ENCODE data around the gene SETD1B. TPM values are rescaled to one million over a fixed set of nuclear protein-coding genes. Genes with fewer than 3 reads are reported as not detected.

Gene SETD1B
- total and polyA plus RNA-seq, 2 donors (not counting 1 experiment from before 2014, with no cell fraction given) = 7.9 to 61.4 TPM

DNA sequence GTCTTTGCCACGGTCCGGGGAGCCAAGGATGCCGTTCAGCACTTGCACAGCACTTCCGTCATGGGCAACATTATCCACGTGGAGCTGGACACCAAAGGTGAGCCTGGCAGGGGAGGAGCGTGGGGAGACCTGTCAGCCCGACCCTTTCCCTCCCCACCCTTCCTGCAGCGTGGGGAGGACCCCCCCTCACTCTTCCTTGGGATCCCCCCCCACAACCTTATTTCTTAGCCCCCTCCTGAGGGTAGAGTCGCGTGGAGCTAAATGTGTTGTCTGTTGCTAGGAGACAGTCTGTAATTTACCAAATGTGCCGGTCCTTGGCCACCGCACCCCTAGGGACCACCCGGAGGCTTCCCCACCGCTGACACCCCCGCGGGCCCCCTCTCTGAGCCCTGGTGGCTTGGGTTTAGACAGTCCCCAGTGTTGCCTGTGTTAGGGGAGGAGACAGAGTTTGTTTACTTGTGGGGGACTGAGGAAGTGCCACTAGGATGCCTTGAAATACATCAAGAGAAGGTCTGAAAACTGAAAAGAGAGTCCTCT, 2.3 kb downstream of the SETD1B start:
- peak overlapping the region; percentile 94 for H3K4me2 ChIP-seq (replicated peaks; ENCODE audit: low read depth, low read length, poor library complexity, severe bottlenecking)
- H3K27me3 ChIP-seq (replicated peaks in 1 of 4; ENCODE audit: control extremely low read depth in 1 of 4, control insufficient read depth in 3 of 4, insufficient read depth in 4 of 4, low read length in 3 of 4) = no peaks in the 10 kb centered on the region
- peaks cover 50% of the 10 kb centered on the region for H3K4me1 Mint-ChIP-seq
- TF ChIP-seq EZH2 (IDR thresholded peaks at IDR 0.05; ENCODE audit: borderline replicate concordance, insufficient read depth, low read depth, low read length, poor library complexity, severe bottlenecking) = no peak
- TF ChIP-seq, protein P1, sequence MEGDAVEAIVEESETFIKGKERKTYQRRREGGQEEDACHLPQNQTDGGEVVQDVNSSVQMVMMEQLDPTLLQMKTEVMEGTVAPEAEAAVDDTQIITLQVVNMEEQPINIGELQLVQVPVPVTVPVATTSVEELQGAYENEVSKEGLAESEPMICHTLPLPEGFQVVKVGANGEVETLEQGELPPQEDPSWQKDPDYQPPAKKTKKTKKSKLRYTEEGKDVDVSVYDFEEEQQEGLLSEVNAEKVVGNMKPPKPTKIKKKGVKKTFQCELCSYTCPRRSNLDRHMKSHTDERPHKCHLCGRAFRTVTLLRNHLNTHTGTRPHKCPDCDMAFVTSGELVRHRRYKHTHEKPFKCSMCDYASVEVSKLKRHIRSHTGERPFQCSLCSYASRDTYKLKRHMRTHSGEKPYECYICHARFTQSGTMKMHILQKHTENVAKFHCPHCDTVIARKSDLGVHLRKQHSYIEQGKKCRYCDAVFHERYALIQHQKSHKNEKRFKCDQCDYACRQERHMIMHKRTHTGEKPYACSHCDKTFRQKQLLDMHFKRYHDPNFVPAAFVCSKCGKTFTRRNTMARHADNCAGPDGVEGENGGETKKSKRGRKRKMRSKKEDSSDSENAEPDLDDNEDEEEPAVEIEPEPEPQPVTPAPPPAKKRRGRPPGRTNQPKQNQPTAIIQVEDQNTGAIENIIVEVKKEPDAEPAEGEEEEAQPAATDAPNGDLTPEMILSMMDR (IDR thresholded peaks at IDR 0.05) = no peak
- H3K36me3 ChIP-seq (replicated peaks in 1 of 2; ENCODE audit: control extremely low read depth in 1 of 2, control insufficient read depth in 1 of 2, extremely low read depth in 1 of 2, insufficient read depth in 2 of 2, low read length in 1 of 2) = peaks cover 0 to 49% of the 10 kb centered on the region in 2 experiments
- peak overlapping the region; percentile 22 to 75 (median 65) for H3K4me3 ChIP-seq (ENCODE audit: control extremely low read depth in 1 of 5, extremely low read depth in 1 of 5, insufficient read depth in 1 of 5, low read depth in 2 of 5, low read length in 4 of 5)
- peaks cover 33 to 45% of the 10 kb centered on the region in 2 donors for H3K4me1 ChIP-seq (ENCODE audit: control insufficient read depth in 2 of 2, insufficient read depth in 2 of 2, low read length in 2 of 2)
- DNase-seq (peak; percentile 81), ATAC-seq (ENCODE audit: low read depth) (peak; percentile 16)
- no peak overlapping the region for H2AFZ ChIP-seq (ENCODE audit: insufficient read depth, low read depth, low read length, poor library complexity, severe bottlenecking)
- no peaks in the 10 kb centered on the region for H3K27me3 Mint-ChIP-seq
- peak overlapping the region; percentile 85 for H3K9ac ChIP-seq (ENCODE audit: low read length)
- CTCF ChIA-PET = interaction anchor here (0.6 to 32.7 kb wide), 6 partner anchors 10 to 269 kb away, joined by 3 to 1947 read pairs (median 3); partner anchors contain the start of genes RHOF and SETD1B
- POLR2A ChIA-PET = interaction anchor here (0.6 to 13.7 kb wide), 8 partner anchors 8 to 340 kb away, joined by 3 to 267 read pairs (median 5); partner anchors contain the start of genes PSMD9, RHOF and TMEM120B
- H3K27ac ChIP-seq (ENCODE audit: low read length in 2 of 2) = peak overlapping the region; percentile 51 to 71
- H3K9me3 Mint-ChIP-seq (ENCODE audit: insufficient read depth) = no peaks in the 10 kb centered on the region
- peaks cover 77% of the 10 kb centered on the region for H3K79me2 ChIP-seq (ENCODE audit: control insufficient read depth, insufficient read depth, low read length)
- no peaks in the 10 kb centered on the region for H3K9me3 ChIP-seq (ENCODE audit: control extremely low read depth in 1 of 3, control insufficient read depth in 2 of 3, insufficient read depth in 1 of 3, low read length in 2 of 3)
- intact Hi-C loops (cut with micrococcal nuclease) = loop anchor here (10.0 kb wide), 1 partner anchor 699 kb away; the partner anchor contains the start of gene ZCCHC8
- H4K20me1 ChIP-seq (ENCODE audit: control insufficient read depth, insufficient read depth, low read length, poor library complexity, severe bottlenecking) = peaks cover 42% of the 10 kb centered on the region
- peak overlapping the region; percentile 97 for H3K4me3 Mint-ChIP-seq
- peak overlapping the region; percentile 96 for H3K27ac Mint-ChIP-seq
- 0% methylated on average over 10 of the region's 16 CpGs for WGBS (ENCODE audit: insufficient coverage)
